ENCODE data around the gene SLC25A14. TPM values are rescaled to one million over a fixed set of nuclear protein-coding genes. Genes with fewer than 3 reads are reported as not detected.
"Not testable (repeated sequence)": the region's sequence is repeated elsewhere in the genome, so short reads cannot be mapped to it uniquely, and the experiment has no call there.

Gene SLC25A14
- total RNA-seq, 2 donors from 2014 or later = 6.4 to 7.1 TPM

- no peak for DNase-seq
- no peak overlapping the region for H3K4me3 ChIP-seq
These were observed 9.6 kb upstream of the SLC25A14 start for GRCh38 chrX:130330146-130330545.

DNA sequence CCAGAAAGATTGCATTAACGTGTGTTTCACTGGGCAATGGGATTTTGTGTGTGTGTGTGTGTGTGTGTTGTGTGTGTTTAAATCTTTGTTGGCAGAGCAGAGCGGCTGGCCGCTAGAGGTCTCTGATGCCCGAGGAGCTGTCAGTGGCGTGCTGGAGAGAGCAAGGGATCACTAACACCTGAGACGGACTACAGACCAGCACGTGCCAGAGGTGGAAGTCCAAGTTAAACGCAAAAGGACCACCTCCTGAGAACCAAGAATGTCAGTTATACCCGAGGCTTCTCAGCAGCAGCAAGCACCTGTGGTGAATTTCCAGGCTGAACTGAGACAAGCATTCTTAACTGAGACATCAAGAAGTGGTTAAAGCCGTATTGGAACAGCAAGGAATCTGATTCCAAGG is 9.0 kb upstream of the SLC25A14 start:
- peak; percentile 57 for DNase-seq
- intact Hi-C loops (cut with DNase I) = loop anchor here (5.0 kb wide), 1 partner anchor 582 kb away; no protein-coding TSS in a partner anchor
- Histone ChIP-seq H3K27me3 (no peaks in the 10 kb centered on the region), H3K27ac (no peak overlapping the region), H3K36me3 (no peaks in the 10 kb centered on the region), H3K4me1 (no peaks in the 10 kb centered on the region), H3K9me3 (no peaks in the 10 kb centered on the region), H3K4me3 (no peak overlapping the region), H3K9ac (ENCODE audit: low read depth in 2 of 2, low read length in 2 of 2) (no peak overlapping the region)
- peak; percentile 31 for TF ChIP-seq CTCF (IDR thresholded peaks at IDR 0.05)

More at GRCh38 chrX:130330146-130330545, 9.6 kb upstream of the SLC25A14 start:
- Histone ChIP-seq H3K36me3 (no peaks in the 10 kb centered on the region), H3K27me3 (no peaks in the 10 kb centered on the region), H3K9ac (ENCODE audit: low read depth in 2 of 2, low read length in 2 of 2) (no peak overlapping the region), H3K27ac (no peak overlapping the region), H3K9me3 (no peaks in the 10 kb centered on the region), H3K4me1 (no peaks in the 10 kb centered on the region)
- intact Hi-C loops (cut with DNase I) = loop anchor here (5.0 kb wide), 1 partner anchor 582 kb away; no protein-coding TSS in a partner anchor
- TF ChIP-seq CTCF (IDR thresholded peaks at IDR 0.05) = no peak

DNA sequence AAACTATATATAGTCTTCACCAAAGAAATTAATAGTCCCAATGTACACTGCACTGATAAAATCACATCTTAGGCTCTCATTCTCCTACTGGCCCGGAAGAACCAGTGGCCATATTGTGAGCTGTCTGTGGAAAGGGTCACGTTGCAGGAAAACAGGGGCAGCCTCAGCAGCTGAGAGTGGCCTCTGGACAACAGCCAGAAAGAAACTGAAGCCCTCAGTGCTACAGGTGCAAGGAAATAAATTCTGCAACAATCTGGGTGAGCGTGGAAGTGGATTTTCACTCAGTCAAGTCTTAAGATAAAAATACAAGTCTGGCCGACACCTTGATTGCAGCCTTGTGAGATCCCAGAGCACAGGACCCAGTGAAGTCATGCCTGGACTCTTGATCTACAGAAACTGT is 3.2 kb upstream of the SLC25A14 start:
- Histone ChIP-seq H3K27me3 (no peaks in the 10 kb centered on the region), H3K9me3 (no peaks in the 10 kb centered on the region), H3K36me3 (no peaks in the 10 kb centered on the region), H3K9ac (ENCODE audit: low read depth in 2 of 2, low read length in 2 of 2) (no peak overlapping the region), H3K4me3 (no peak overlapping the region), H3K27ac (no peak overlapping the region), H3K4me1 (no peaks in the 10 kb centered on the region)
- no peak for TF ChIP-seq CTCF (IDR thresholded peaks at IDR 0.05)
- no peak for DNase-seq
- intact Hi-C loops (cut with DNase I) = no loop called here

- intact Hi-C loops (cut with DNase I); H3K27ac ChIP-seq; DNase-seq; H3K9me3 ChIP-seq; H3K9ac ChIP-seq (ENCODE audit: low read depth in 2 of 2, low read length in 2 of 2); H3K36me3 ChIP-seq; H3K27me3 ChIP-seq; H3K4me1 ChIP-seq: not testable (repeated sequence)
- H3K4me3 ChIP-seq = peak overlapping the region; percentile 71
These were observed 850 bp upstream of the SLC25A14 start for GRCh38 chrX:130338869-130339268.

DNA sequence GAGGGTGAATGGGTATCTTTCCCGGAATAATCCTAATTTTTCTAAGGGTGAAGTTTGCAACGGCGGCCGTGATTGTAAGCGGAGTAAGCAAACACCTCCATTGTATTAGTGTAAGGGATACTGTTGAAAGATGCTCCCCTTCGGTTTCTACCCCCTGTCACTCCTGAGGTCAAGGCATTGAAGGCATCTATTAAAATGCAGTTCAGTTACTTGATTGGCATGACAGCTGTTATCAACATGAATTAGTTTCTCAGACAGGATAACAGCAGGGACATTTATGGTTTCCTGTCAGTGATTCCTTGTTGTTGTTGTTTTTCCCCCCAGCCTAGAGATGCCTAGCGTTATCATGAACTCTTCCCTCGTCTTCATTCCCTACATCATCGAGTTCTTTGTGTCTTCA is 552 bp downstream of the SLC25A14 start:
- intact Hi-C loops (cut with DNase I) = no loop called here
- no peak for DNase-seq
- peak overlapping the region; percentile 71 for H3K4me3 ChIP-seq
- peak overlapping the region; percentile 22 for H3K27ac ChIP-seq
- H3K9ac ChIP-seq (ENCODE audit: low read depth in 2 of 2, low read length in 2 of 2) = peak overlapping the region; percentile 45 to 73
- H3K36me3 ChIP-seq = no peaks in the 10 kb centered on the region
- H3K9me3 ChIP-seq = no peaks in the 10 kb centered on the region
- no peaks in the 10 kb centered on the region for H3K27me3 ChIP-seq
- TF ChIP-seq CTCF (IDR thresholded peaks at IDR 0.05) = no peak
- no peaks in the 10 kb centered on the region for H3K4me1 ChIP-seq

- no peak for DNase-seq
- H3K4me1 ChIP-seq = no peaks in the 10 kb centered on the region
- no peak overlapping the region for H3K27ac ChIP-seq
- H3K36me3 ChIP-seq = no peaks in the 10 kb centered on the region
- H3K9ac ChIP-seq (ENCODE audit: low read depth in 2 of 2, low read length in 2 of 2) = no peak overlapping the region
- no peaks in the 10 kb centered on the region for H3K9me3 ChIP-seq
- TF ChIP-seq CTCF (IDR thresholded peaks at IDR 0.05) = no peak
- no peaks in the 10 kb centered on the region for H3K27me3 ChIP-seq
- intact Hi-C loops (cut with DNase I) = no loop called here
- no peak overlapping the region for H3K4me3 ChIP-seq
These were observed 3.7 kb downstream of the SLC25A14 start for GRCh38 chrX:130343411-130343810.
